GM12872 (cell line): ENCODE measurements around the gene GOLGA1.

Source experiments
- CTCF ChIP-seq: IDR thresholded peaks from 3 replicates; pipeline ENCODE4 v1.5.1; 2011; ENCODE audit warnings: low read depth, mild to moderate bottlenecking, low read length, moderate library complexity; ENCODE audit not compliant: insufficient read depth

GOLGA1 gene

GRCh38 chr9:124859803-124860581 lies 80.9 kb downstream of the GOLGA1 start:
- TF ChIP-seq CTCF, result no peak

- TF ChIP-seq CTCF, result 0 out of 3 replicates have a peak, but pooled peaks have one; percentile 24
Measured at GRCh38 chr9:124858330-124859046, 82.4 kb downstream of the GOLGA1 start.

GRCh38 chr9:124857533-124858162 lies 83.2 kb downstream of the GOLGA1 start:
- no peak for TF ChIP-seq CTCF

- TF ChIP-seq CTCF, result peak; percentile 47; the same call in 2 of the 3 replicates
Measured at GRCh38 chr9:124855944-124856765, 84.7 kb downstream of the GOLGA1 start.

- no peak for TF ChIP-seq CTCF
Measured at GRCh38 chr9:124855566-124855943, 85.3 kb downstream of the GOLGA1 start.

- no peak for TF ChIP-seq CTCF
Measured at GRCh38 chr9:124854822-124855221, 86.1 kb downstream of the GOLGA1 start.
